ENCODE data around the gene ALK.

DNA sequence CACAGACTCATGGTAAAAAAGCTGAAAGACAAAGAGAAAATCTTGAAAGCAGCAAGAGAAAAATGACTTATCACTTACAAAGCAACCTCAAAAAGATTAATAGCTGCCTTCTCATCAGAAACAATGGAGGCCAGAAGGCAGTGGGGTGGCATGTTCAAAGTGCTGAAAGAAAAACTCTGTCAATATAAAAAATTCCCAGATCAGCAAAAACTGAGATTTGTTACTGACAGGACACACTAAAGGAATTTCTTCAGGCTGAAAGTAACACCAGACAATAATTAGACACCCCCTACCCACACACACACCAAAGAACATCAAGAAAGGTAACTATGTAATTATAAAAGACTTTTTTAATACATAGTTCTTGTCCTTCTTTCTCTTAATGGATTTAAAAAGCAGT is 495.0 kb downstream of the ALK start:
- no peak for TF ChIP-seq CTCF (IDR thresholded peaks at IDR 0.05)
- no peak for TF ChIP-seq POLR2A (IDR thresholded peaks at IDR 0.05)
